Gastroesophageal sphincter (tissue), 4 donors: ENCODE data around the gene SLC1A3. TPM values are rescaled to one million over a fixed set of nuclear protein-coding genes. Genes with fewer than 3 reads are reported as not detected.

Experiments
- ATAC-seq: fragments of 150-250 bp; one replicate; pipeline ENCODE4 v1.9.1; 2016; ENCODE audit warnings: mild to moderate bottlenecking, moderate library complexity
- H3K27ac ChIP-seq, 4 donors: fragments of 200-600 bp; sonication (generic) in 3 of 4; 1 replicate in 3 of 4; 2 replicates in 1 of 4; pipeline ENCODE4 v1.5.1; 2016 to 2019
- H3K27me3 ChIP-seq: fragments of 200-600 bp; sonication (generic); one replicate; pipeline ENCODE4 v1.5.1; 2019
- H3K36me3 ChIP-seq, 2 donors: fragments of 200-600 bp; sonication (generic); one replicate each; pipeline ENCODE4 v1.5.1; 2019; ENCODE audit warnings: control low read depth in 1 of 2
- H3K4me1 ChIP-seq, 3 donors: fragments of 200-600 bp; sonication (generic); 1 replicate in 2 of 3; 2 replicates in 1 of 3; pipeline ENCODE4 v1.5.1; 2016 to 2019; ENCODE audit warnings: control low read depth in 2 of 3
- H3K4me3 ChIP-seq, 2 donors: fragments of 200-600 bp; sonication (generic); one replicate each; pipeline ENCODE4 v1.5.1; 2019; ENCODE audit warnings: mild to moderate bottlenecking in 1 of 2, moderate library complexity in 1 of 2
- H3K9me3 ChIP-seq, 3 donors: fragments of 200-600 bp; sonication (generic); one replicate each; pipeline ENCODE4 v1.5.1; 2017 to 2019; ENCODE audit warnings: control low read depth in 2 of 3
- CTCF ChIP-seq, 4 experiments: fragments of 200-600 bp in 2 of 4; fragments of 450-650 bp in 2 of 4; sonication (generic) in 1 of 4; IDR thresholded peaks; one replicate each; pipeline ENCODE4 v1.5.1; 2017 to 2019; ENCODE audit warnings: antibody characterized with exemption in 4 of 4, mild to moderate bottlenecking in 2 of 4, moderate library complexity in 2 of 4
- EP300 ChIP-seq: sonication (generic); formaldehyde crosslinking; IDR thresholded peaks from one replicate; pipeline ENCODE4 v1.6.1; 2017; ENCODE audit warnings: antibody characterized with exemption, mild to moderate bottlenecking
- POLR2A ChIP-seq, 2 donors: fragments of 450-650 bp; IDR thresholded peaks; one replicate each; pipeline ENCODE4 v1.6.1; 2017; ENCODE audit warnings: antibody characterized with exemption in 2 of 2, mild to moderate bottlenecking in 2 of 2, moderate library complexity in 1 of 2
- POLR2AphosphoS5 ChIP-seq: sonication (generic); formaldehyde crosslinking; IDR thresholded peaks from one replicate; pipeline ENCODE4 v1.6.1; 2017; ENCODE audit warnings: antibody characterized with exemption
- WGBS, 2 donors: methylation state at CpG; one replicate each; pipeline ENCODE4 v1.1.5; 2018; ENCODE audit warnings: low coverage in 1 of 2; 5-methylcytosine and 5-hydroxymethylcytosine counted together
- total RNA-seq, 4 donors: library from RNA; depleted of rRNA; stranded (reverse); fragments of >200 nt; gene quantifications; one replicate each; pipeline ENCODE4 v1.1.0, GENCODE V29; 2016

Gene SLC1A3
- total RNA-seq, 4 donors from 2014 or later, result 8.9 to 24.6 (median 16.4) TPM

- no peaks in the 10 kb centered on the region for H3K27me3 ChIP-seq
- no peak for TF ChIP-seq POLR2A (IDR thresholded peaks at IDR 0.05)
- no peak for TF ChIP-seq CTCF (IDR thresholded peaks at IDR 0.05)
- TF ChIP-seq EP300, result no peak
- TF ChIP-seq POLR2AphosphoS5, result no peak
- H3K4me1 ChIP-seq, result peaks cover 0 to 5% (median 0%) of the 10 kb centered on the region in 3 donors
- ATAC-seq, result peak; percentile 56
- 81 to 91% methylated on average over 5 of the region's 6 CpGs for WGBS, 2 donors
- H3K4me3 ChIP-seq, result no peak overlapping the region
- no peak overlapping the region for H3K27ac ChIP-seq
- H3K36me3 ChIP-seq, result no peaks in the 10 kb centered on the region
- H3K9me3 ChIP-seq, result no peaks in the 10 kb centered on the region
These were observed 118.3 kb downstream of the SLC1A3 start for GRCh38 chr5:36724467-36725332.

- no peak for ATAC-seq
- no peak overlapping the region for H3K4me3 ChIP-seq
- H3K9me3 ChIP-seq, result no peaks in the 10 kb centered on the region
- no peak for TF ChIP-seq POLR2A (IDR thresholded peaks at IDR 0.05)
- no peak for TF ChIP-seq CTCF (IDR thresholded peaks at IDR 0.05)
- no peak for TF ChIP-seq EP300
- no peak for TF ChIP-seq POLR2AphosphoS5
- H3K27ac ChIP-seq, result no peak overlapping the region
- H3K4me1 ChIP-seq, result peaks cover 0 to 5% (median 0%) of the 10 kb centered on the region in 3 donors
- H3K36me3 ChIP-seq, result no peaks in the 10 kb centered on the region
- no peaks in the 10 kb centered on the region for H3K27me3 ChIP-seq
- 90% methylated on average over 1 of the region's 1 CpG; no CpG with 5 or more reads in 1 of the 2 donors for WGBS, 2 donors
These were observed 119.9 kb downstream of the SLC1A3 start for GRCh38 chr5:36726317-36726716.

- 75 to 100% methylated on average over 1 of the region's 1 CpG for WGBS, 2 donors
- ATAC-seq, result no peak
- TF ChIP-seq POLR2AphosphoS5, result no peak
- TF ChIP-seq CTCF (IDR thresholded peaks at IDR 0.05), result no peak
- no peak for TF ChIP-seq POLR2A (IDR thresholded peaks at IDR 0.05)
- TF ChIP-seq EP300, result no peak
- Histone ChIP-seq H3K4me1 (peaks cover 0 to 5% (median 0%) of the 10 kb centered on the region in 3 donors), H3K36me3 (no peaks in the 10 kb centered on the region), H3K4me3 (no peak overlapping the region), H3K27ac (no peak overlapping the region), H3K27me3 (no peaks in the 10 kb centered on the region), H3K9me3 (no peaks in the 10 kb centered on the region)
These were observed 120.4 kb downstream of the SLC1A3 start for GRCh38 chr5:36726767-36727166.

GRCh38 chr5:36728697-36729543, 122.5 kb downstream of the SLC1A3 start:
- Histone ChIP-seq H3K4me1 (peaks cover 0 to 5% (median 0%) of the 10 kb centered on the region in 3 donors), H3K9me3 (no peaks in the 10 kb centered on the region), H3K27me3 (no peaks in the 10 kb centered on the region), H3K4me3 (no peak overlapping the region), H3K36me3 (no peaks in the 10 kb centered on the region), H3K27ac (no peak overlapping the region)
- WGBS, 2 donors, result 25 to 41% methylated on average over 6 of the region's 6 CpGs
- TF ChIP-seq POLR2A (IDR thresholded peaks at IDR 0.05) (no peak), EP300 (no peak), POLR2AphosphoS5 (no peak), CTCF (IDR thresholded peaks at IDR 0.05) (peak; percentile 53 to 74 (median 70))
- peak; percentile 60 for ATAC-seq
